HG03103 (cell line): ENCODE results near the gene PRTN3.
"Not testable (repeated sequence)": the region's sequence is repeated elsewhere in the genome, so short reads cannot be mapped to it uniquely, and the experiment has no call there.

Source experiments
- ATAC-seq: cut with Tn5 transposase; IDR thresholded peaks from one replicate; pipeline ENCODE4 v1.9.1; 2021; ENCODE audit warnings: low read depth; ENCODE audit not compliant: unreplicated experiment

PRTN3 gene

DNA sequence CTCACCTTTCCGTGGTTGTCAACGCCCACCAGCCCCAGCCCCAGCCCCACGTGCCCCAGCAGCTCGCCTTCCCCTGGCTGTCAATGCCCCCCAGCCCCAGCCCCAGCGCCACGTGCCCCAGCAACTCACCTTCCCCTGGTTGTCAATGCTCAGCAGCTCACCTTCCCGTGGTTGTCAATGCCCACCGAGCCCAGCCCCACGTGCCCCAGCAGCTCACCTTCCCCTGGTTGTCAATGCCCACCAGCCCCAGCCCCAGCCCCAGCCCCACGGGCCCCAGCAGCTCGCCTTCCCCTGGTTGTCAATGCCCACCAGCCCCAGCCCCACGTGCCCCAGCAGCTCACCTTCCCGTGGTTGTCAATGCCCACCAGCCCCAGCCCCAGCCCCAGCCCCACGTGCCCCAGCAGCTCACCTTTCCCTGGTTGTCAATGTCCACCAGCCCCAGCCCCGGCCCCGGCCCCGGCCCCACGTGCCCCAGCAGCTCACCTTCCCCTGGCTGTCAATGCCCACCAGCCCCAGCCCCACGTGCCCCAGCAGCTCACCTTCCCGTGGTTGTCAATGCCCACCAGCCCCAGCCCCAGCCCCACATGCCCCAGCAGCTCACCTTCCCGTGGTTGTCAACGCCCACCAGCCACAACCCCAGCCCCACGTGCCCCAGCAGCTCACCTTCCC is 37.3 kb downstream of the PRTN3 start:
- ATAC-seq = not testable (repeated sequence)

DNA sequence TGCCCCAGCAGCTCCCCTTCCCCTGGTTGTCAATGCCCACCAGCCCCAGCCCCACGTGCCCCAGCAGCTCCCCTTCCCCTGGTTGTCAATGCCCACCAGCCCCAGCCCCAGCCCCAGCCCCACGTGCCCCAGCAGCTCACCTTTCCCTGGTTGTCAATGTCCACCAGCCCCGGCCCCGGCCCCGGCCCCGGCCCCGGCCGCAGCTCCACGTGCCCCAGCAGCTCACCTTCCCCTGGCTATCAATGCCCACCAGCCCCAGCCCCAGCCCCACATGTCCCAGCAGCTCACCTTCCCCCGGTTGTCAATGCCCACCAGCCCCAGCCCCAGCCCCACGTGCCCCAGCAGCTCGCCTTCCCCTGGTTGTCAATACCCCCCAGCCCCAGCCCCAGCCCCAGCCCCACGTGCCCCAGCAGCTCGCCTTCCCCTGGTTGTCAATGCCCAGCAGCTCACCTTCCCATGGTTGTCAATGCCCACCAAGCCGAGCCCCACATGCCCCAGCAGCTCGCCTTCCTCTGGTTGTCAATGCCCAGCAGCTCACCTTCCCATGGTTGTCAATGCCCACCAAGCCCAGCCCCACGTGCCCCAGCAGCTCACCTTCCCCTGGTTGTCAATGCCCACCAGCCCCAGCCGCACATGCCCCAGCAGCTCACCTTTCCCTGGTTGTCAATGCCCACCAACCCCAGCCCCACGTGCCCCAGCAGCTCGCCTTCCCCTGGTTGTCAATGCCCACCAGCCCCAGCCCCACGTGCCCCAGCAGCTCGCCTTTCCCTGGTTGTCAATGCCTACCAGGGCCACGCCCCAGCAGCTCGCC is 38.2 kb downstream of the PRTN3 start:
- ATAC-seq = not testable (repeated sequence)

DNA sequence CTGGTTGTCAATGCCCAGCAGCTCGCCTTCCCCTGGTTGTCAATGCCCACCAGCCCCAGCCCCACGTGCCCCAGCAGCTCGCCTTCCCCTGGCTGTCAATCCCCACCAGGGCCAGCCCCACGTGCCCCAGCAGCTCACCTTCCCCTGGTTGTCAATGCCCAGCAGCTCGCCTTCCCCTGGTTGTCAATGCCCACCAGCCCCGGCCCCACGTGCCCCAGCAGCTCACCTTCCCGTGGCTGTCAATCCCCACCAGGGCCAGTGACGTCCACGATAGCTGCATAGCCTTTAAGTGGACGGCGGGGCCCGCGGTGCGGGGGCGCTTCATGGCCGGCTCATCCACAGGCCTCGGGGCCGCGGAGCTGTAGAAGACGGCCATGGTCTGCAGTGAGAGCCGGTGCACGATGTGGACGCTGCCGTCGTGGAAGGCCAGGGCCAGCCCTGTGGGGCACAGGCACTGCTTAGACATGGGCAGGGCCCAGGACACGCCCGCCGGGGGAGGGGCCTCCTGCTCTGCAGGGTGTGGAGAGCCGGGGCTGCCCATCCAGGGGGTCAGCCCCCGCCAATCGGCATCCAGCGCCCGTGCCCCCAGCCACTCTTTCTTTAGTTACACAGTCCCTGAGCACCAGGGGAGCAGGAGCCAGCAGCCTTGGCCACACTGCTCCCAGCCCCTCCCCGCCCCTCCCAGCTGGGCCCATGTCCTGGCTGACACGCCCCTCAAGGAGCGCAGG is 39.1 kb downstream of the PRTN3 start:
- no peak for ATAC-seq

DNA sequence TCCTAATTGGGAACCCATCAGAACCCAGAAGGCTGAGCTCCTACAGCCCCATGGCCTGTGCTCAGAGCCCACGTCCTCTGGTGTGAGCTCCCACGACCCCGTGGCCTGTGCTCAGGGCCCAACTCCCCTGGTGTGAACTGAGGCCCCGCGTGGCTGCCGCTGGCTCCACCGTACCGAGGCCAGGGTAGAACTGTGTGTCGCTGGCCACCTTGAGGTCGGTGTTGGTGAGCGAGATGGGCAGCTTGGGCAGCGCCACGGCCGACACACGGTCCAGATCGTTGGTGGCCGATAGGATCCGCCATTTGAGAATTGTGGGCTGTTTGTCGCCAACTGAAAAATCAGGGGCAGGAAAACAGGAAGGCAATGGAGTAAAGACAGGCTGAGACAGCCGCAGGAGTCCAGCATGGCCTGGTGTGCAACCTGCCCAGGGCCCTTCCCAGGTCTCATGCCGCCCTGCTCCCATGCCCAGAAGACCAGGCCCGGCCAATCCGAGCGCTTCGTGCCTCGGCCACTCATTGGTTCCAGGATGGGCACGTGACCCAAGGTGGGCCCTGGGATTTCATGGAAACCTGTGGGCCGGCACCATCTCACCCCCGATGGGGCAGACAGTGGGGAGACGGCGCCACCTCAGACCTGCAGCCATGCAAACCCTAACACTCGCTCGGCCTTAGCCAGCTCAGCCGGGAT is 40.7 kb downstream of the PRTN3 start:
- no peak for ATAC-seq

DNA sequence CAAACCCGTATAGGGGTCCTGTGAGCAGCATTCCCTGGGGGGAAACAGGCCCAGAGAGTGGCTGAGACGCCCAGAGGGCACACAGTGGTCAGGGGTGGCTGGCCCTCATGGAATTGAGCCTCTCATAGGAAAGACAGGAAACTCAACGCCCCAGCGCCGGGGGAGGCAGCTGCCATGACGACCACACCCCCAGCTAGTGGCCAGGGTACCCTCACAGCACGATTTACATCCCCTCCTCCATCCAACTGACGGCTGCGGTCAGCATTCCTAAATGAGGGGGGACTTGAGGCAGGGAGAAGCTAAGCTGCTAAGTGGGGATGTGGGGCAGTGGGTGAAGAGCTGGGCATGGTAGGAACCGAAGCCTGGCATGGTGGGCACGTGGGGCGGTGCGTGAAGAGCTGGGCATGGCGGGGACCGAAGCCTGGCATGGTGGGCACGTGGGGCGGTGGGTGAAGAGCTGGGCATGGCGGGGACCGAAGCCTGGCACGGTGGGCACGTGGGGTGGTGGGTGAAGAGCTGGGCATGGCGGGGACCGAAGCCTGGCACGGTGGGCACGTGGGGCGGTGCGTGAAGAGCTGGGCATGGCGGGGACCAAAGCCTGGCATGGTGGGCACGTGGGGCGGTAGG is 42.2 kb downstream of the PRTN3 start:
- ATAC-seq = no peak

DNA sequence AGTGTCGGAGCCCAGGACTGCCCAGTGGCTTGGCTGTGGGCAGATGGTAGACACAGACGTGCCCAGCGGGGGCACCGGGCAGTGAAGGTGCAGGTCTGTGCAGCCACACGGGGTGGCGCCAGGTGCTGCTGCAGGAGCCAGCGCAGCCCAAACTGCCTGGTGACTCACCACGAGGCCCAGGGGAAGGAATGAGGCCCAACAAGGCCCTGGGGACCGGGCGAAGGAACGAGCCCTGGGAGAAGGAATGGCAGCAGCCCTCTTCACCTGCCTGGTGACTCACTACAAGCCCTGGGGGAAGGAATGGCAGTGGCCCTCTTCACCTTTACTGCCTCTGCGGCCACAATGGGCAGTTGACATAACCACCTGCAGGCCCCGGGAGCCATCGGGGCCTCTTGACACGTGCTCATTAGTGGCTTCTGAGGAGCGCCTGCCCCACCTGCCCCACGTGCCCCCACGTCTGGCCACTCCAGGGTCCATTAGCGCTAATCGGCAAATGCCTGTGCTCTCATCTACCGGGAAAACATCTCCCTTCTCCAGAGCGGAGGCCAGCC is 42.9 kb downstream of the PRTN3 start:
- no peak for ATAC-seq

DNA sequence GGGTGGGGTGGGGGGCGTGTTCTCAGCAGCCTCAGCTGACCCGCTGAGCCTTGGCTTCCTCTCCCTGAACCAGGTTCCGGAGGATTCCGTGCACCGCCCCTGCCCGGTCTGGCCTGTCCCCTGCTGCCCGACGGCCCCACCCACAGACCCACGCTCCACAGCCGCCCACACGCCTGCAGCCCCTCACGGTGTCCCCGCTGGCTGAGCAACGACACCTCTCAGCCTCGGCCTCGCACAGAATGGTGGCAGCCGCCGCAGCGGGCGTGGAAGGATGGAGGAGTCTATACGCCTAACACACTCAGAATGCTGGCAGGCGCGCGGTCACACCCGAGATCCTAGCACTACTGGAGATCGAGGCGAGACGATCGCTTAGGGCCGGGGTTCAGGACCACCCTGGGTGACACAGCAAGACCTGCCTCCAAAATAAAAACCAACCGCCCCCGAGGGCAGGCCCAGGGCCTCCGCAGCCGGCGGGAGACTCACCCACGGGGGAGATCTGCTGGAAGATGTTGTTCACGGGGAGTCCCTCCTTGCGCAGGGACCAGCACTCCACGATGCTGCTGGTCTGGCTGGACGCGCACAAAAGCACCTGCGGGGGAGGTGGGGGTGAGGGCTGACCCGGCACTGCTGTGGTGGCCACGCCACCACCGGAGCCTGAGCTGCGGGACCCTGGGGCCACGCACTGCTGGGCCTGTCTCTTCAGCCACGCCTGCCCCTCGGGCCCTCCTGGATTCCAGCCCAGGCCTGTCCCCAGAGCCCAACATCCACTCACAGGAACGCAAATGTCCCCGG is 43.8 kb downstream of the PRTN3 start:
- ATAC-seq = no peak

DNA sequence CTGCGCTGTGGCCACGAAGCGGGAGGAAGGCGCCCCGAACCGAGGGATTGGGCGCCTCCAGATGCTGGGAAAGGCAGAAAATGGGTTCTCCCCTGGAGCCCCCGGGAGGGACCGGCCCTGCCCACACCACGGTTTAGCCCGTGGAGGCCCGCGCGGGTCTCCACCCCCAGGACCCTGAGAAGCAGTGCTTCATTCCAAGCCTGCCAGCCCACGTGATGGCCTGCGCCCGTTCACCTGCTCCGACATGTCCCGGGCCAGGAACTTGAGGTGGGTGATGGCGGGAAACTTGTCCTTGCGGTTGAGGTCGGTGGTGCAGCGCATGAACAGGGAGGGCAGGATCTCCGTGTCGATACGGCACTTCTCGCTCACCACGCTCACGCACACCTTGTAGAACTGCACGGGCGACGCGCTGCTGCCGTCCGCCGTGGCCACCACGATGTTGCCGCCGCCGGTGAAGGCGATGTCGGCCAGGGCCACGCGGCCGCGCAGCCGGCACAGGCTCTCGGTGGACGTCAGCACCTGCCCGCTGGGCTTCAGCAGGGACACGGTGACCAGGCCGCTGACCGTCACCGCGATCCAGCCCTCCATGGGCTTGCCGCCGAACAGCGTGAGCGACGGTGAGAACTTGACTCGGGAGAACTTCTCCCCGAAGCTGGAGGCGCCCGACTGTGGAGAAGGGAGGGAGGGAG is 44.9 kb downstream of the PRTN3 start:
- no peak for ATAC-seq

DNA sequence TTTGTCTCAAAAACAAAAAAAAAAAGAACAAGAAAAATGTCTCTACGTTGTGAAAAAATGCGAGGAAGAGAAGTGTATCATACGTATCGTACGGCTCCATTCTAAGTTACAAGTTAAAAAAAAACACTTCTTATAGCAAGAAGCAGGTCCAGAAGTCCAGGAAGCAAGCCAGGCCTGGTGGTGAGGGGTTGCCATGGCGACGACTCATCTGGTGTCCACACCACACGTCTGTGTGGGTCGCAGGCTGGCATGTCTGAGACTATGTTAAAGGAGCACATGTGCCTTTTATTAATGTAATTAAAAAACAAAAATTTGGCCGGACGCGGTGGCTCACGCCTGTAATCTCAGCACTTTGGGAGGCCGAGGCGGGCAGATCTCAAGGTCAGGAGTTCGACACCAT is 46.3 kb downstream of the PRTN3 start:
- ATAC-seq = no peak

DNA sequence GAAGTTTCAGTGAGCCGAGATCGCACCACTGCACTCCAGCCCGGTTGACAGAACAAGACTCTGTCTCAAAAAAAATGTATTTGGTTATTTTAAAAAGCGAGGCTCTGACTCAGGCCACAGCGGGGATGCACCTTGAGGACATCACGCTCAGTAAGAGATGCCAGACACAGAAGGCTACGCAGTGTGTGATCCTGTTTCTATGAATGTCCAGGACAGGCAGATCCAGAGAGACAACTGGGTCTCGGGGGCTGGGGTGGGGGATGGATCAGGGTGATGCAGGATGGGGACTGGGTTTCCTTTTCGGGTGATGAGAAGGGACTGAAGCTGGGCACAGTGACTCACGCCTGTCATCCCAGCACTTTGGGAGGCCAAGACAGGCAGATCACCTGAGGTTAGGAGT is 46.8 kb downstream of the PRTN3 start:
- ATAC-seq = no peak

DNA sequence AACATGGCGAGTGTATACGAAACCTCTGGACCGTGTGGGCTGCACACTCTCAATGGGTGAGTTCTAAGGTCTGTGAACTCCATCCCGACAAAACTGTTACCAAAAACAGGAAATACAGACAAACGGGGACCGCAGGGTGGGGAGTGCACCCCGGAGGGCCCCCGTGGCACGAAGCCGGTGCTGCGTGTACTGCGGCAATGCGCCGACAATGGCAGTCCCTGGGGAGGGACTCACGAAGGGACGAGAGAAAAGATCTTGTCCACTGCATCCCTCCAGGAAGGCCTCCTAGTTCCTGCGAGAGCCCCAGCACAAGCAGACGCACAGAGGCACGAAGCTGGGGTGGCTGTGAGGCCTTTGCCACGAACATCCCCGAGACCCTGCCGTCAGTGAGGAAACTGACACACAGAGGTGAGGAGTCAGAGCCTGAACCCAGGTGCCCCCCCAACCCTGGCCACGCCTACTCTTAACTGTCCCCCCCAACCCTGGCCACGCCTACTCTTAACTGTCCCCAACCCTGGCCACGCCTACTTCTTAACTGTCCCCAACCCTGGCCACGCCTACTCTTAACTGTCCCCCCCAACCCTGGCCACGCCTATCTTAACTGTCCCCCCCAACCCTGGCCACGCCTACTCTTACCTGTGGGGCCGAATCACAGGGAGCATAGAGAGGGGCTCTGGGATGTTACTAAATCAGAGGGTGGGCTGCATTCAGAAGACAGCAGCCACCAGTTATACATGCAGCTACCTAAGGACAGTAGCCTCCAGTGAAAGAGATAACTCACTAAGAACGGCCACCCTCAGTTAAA is 48.0 kb downstream of the PRTN3 start:
- ATAC-seq = no peak

DNA sequence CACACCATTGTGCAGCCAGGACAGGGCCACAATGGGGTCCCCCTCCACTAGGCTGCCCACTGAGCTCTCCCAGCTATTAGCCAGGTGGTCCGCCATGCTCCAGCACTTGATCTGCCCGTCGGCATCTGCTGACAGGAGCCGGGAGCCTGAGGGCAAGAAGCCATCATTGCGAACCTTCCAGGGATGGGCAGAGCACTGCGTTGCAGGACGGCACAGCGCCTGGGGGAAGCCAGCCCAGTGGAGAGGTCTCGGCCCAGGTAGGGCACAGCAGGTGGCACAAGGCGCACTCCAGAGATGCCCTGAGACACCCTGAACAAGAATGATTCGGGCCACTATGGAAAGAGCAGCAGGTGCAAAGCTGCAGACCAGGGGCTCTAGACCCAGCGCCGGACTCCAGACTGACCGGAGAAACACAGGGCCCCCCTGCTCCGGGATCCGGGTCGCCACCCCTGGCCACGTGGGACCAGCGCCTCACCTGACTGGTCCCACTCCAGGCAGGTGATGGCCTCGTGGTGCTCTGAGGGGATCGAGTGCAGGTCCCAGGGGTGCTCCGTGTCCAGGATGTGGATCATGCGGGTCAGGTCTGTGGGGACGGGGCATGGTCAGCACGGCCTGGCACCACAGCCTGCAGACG is 49.0 kb downstream of the PRTN3 start:
- no peak for ATAC-seq

DNA sequence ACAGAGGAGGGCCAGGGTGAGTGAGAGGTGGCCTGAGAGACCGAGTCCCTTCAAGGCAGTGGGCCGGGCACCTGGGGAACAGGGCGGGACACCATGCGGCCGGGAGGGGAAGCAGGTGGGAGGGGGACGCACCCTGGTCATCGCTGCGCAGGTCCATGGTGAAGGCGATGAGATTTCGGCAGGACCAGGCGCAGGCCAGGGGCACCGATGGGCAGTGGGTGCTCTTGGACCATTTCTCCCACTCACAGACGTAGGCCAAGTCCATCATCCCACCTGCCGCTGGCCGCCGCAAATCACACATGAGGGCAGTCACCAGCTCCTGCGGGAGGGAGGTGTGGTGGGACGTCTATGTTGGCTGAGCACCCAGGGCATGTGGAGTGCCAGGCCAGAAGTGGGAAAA is 50.0 kb downstream of the PRTN3 start:
- no peak for ATAC-seq

DNA sequence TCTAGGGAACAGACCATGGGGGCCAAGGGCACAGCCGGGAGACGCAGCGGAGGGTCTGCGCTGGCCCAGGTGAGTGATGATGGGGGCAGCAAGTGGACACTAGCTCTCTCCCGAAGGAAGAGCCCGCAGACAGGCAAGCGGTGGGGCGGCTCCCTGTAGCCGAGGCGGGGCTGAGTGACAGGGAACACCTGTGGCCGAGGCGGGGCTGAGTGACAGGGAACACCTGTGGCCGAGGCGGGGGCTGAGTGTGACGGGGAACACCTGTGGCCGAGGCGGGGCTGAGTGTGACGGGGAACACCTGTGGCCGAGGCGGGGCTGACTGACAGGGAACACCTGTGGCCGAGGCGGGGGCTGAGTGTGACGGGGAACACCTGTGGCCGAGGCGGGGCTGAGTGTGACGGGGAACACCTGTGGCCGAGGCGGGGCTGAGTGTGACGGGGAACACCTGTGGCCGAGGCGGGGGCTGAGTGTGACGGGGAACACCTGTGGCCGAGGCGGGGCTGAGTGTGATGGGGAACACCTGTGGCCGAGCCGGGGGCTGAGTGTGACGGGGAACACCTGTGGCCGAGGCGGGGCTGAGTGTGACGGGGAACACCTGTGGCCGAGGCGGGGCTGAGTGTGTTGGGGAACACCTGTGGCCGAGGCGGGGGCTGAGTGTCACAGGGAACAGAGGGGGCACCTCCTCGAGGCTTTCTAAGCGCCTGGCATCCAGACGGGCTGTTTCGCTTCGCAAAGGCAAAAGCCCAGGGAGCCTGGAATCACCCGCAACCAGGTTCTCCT is 50.8 kb downstream of the PRTN3 start:
- not testable (repeated sequence) for ATAC-seq

DNA sequence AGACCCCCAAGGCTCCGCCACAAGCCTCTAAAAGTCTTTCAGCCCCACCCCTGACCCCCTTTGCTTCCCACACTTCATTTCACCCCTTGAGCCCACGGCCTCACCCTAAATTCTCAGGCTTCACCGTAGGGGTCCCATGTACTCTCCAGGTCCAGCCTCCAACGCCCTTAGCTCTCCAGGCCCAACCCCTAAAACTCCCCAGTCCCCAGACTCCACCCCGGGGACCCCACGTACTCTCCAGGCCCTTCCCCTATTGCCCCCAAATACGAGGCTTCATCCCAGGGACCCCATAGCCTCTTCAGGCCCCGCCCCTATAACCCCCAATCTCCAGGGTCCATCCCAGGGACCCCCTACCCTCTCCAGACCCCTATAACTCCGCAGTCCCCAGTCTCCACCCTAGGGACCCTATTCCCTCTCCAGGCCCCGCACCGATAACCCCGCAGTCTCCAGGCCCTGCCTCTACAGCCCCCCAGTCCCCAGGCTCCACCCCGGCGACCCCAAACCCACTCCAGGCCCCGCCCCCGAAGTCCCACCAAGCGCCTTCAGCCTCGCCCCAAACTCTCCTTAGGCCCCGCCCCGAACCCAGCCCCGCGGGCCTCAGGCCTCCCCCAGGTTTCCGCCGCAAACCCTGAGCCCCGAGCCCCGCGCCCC is 51.6 kb downstream of the PRTN3 start:
- ATAC-seq = no peak
